SK-N-SH (cell line): ENCODE results near the gene FRMD5. TPM values are rescaled to one million over a fixed set of nuclear protein-coding genes. Genes with fewer than 3 reads are reported as not detected.

ENCODE experiments used
- CTCF ChIA-PET: fragments of 300-600, 350-600 bp; formaldehyde crosslinking; extraction: SDS; loops from one replicate; lab custom pipeline; 2021; lab: Yijun Ruan, JAX
- POLR2A ChIA-PET: fragments of 350-600 bp; sonication (Branson Sonifier 250); formaldehyde crosslinking; extraction: SDS; loops from one replicate; lab custom pipeline; 2020; ENCODE audit warnings: antibody characterized with exemption, inconsistent platforms; lab: Yijun Ruan, JAX
- DNase-seq: peaks from one replicate; pipeline ENCODE4 v3.0.0; 2012
- H2AFZ ChIP-seq: fragments of 200-600 bp; sonication (generic); 2 replicates; pipeline ENCODE4 v1.8.1; 2016; ENCODE audit warnings: antibody characterized with exemption, mild to moderate bottlenecking, low read depth
- H3F3A ChIP-seq: fragments of 200-600 bp; sonication (generic); replicated peaks from 2 replicates; pipeline ENCODE3; 2016; ENCODE audit warnings: antibody characterized with exemption, mild to moderate bottlenecking; ENCODE audit not compliant: insufficient read depth
- H3K27ac ChIP-seq, 2 experiments: fragments of 200-500 bp in 1 of 2; fragments of 200-600 bp in 1 of 2; sonication (Bioruptor generic) in 1 of 2; sonication (generic), shearing (Covaris generic) in 1 of 2; 2 replicates each; pipeline versions ENCODE4 v1.5.1 to v1.6.1; 2014 to 2016; ENCODE audit warnings: low read depth in 2 of 2, inconsistent platforms in 1 of 2, low read length in 1 of 2, mild to moderate bottlenecking in 1 of 2, mixed read lengths in 1 of 2
- H3K27me3 ChIP-seq: fragments of 200-600 bp; sonication (generic), shearing (Covaris generic); 2 replicates; pipeline ENCODE4 v1.6.1; 2016; ENCODE audit warnings: mixed run types; ENCODE audit not compliant: insufficient read depth
- H3K36me3 ChIP-seq, 2 experiments: fragments of 200-500 bp in 1 of 2; fragments of 200-600 bp in 1 of 2; sonication (Bioruptor generic) in 1 of 2; sonication (generic) in 1 of 2; replicated peaks in 1 of 2; 2 replicates each; pipeline versions ENCODE3 to v1.5.1; 2014 to 2016; ENCODE audit warnings: low read length in 1 of 2, mild to moderate bottlenecking in 1 of 2; ENCODE audit not compliant: insufficient read depth in 2 of 2, control insufficient read depth in 1 of 2
- H3K4me1 ChIP-seq, 2 experiments: fragments of 200-500 bp in 1 of 2; fragments of 200-600 bp in 1 of 2; sonication (Bioruptor generic) in 1 of 2; sonication (generic), shearing (Covaris generic) in 1 of 2; 2 replicates each; pipeline versions ENCODE4 v1.5.1 to v1.6.1; 2014 to 2016; ENCODE audit warnings: low read depth in 1 of 2, low read length in 1 of 2, mixed run types in 1 of 2; ENCODE audit not compliant: insufficient read depth in 2 of 2, control insufficient read depth in 1 of 2
- H3K4me2 ChIP-seq: fragments of 200-600 bp; sonication (generic), shearing (Covaris generic); 2 replicates; pipeline ENCODE4 v1.6.1; 2017; ENCODE audit warnings: mixed run types
- H3K4me3 ChIP-seq, 2 experiments: fragments of 200-500 bp in 1 of 2; fragments of 200-600 bp in 1 of 2; sonication (Bioruptor generic) in 1 of 2; sonication (generic), shearing (Covaris generic) in 1 of 2; 2 replicates each; pipeline versions ENCODE4 v1.5.1 to v1.8.1; 2014 to 2016; ENCODE audit warnings: low read depth in 2 of 2, inconsistent platforms in 1 of 2, low read length in 1 of 2, mild to moderate bottlenecking in 1 of 2, mixed read lengths in 1 of 2, moderate library complexity in 1 of 2
- H3K79me2 ChIP-seq: fragments of 200-600 bp; sonication (generic); 2 replicates; pipeline ENCODE4 v1.8.1; 2017; ENCODE audit warnings: mild to moderate bottlenecking; ENCODE audit not compliant: insufficient read depth
- H3K9ac ChIP-seq: fragments of 200-600 bp; sonication (generic); 2 replicates; pipeline ENCODE4 v1.6.1; 2017; ENCODE audit warnings: mixed run types
- H3K9me2 ChIP-seq: fragments of 200-600 bp; sonication (generic); 2 replicates; pipeline ENCODE4 v1.6.1; 2017; ENCODE audit warnings: mixed run types
- H3K9me3 ChIP-seq: fragments of 200-600 bp; sonication (generic); 2 replicates; pipeline ENCODE4 v1.6.1; 2017; ENCODE audit warnings: mixed run types, mild to moderate bottlenecking, moderate library complexity
- H4K20me1 ChIP-seq: fragments of 200-600 bp; sonication (generic); 2 replicates; pipeline ENCODE4 v1.6.1; 2017; ENCODE audit warnings: mild to moderate bottlenecking, mixed run types; ENCODE audit not compliant: insufficient read depth
- CHD2 ChIP-seq: fragments of 150-350 bp; IDR thresholded peaks from 2 replicates; pipeline ENCODE4 v1.6.1; 2018; ENCODE audit warnings: low read length; ENCODE audit not compliant: partially characterized antibody
- ELF1 ChIP-seq: IDR thresholded peaks from 2 replicates; pipeline ENCODE4 v1.4.0; 2012
- EP300 ChIP-seq, 2 experiments: IDR thresholded peaks; 2 replicates each; pipeline versions ENCODE4 v1.4.0 to v1.6.1; 2012; ENCODE audit warnings: borderline replicate concordance in 1 of 2, low read depth in 1 of 2, low read length in 1 of 2
- FOXJ3 ChIP-seq: sonication (generic); formaldehyde crosslinking; IDR thresholded peaks from 2 replicates; pipeline ENCODE4 v1.5.1; 2020; ENCODE audit warnings: mild to moderate bottlenecking, missing genetic modification reagents
- FOXM1 ChIP-seq: IDR thresholded peaks from 2 replicates; pipeline ENCODE4 v1.4.0; 2012; ENCODE audit warnings: low read depth, mild to moderate bottlenecking
- MXI1 ChIP-seq: IDR thresholded peaks from 2 replicates; pipeline ENCODE4 v1.6.1; 2012; ENCODE audit warnings: mild to moderate bottlenecking, low read depth, low read length, improper control_type of control experiment
- NRF1 ChIP-seq: IDR thresholded peaks from 2 replicates; pipeline ENCODE4 v1.6.1; 2012; ENCODE audit warnings: low read depth, mild to moderate bottlenecking, low read length
- RCOR1 ChIP-seq: fragments of 150-350 bp; IDR thresholded peaks from 2 replicates; pipeline ENCODE4 v1.6.1; 2017; ENCODE audit warnings: antibody characterized with exemption, low read length
- RFX5 ChIP-seq: IDR thresholded peaks from 2 replicates; pipeline ENCODE4 v1.6.1; 2012; ENCODE audit warnings: mild to moderate bottlenecking, improper control_type of control experiment, low read length
- TAF1 ChIP-seq: IDR thresholded peaks from 2 replicates; pipeline ENCODE4 v1.6.1; 2012; ENCODE audit warnings: low read depth, mild to moderate bottlenecking, low read length, moderate library complexity, borderline replicate concordance
- TCF12 ChIP-seq: IDR thresholded peaks from 2 replicates; pipeline ENCODE4 v1.4.0; 2012
- TEAD4 ChIP-seq: IDR thresholded peaks from 2 replicates; pipeline ENCODE4 v1.4.0; 2012; ENCODE audit warnings: mild to moderate bottlenecking, borderline replicate concordance; ENCODE audit not compliant: insufficient read depth
- WGBS: methylation state at CpG from one replicate; pipeline ENCODE4 v1.1.6; 2017; ENCODE audit warnings: low lambda C conversion rate; 5-methylcytosine and 5-hydroxymethylcytosine counted together
- polyA plus RNA-seq, 3 experiments: library from polyadenylated mRNA; depleted of rRNA; stranded (reverse); fragments of >200 nt; gene quantifications; 2 replicates each; pipeline ENCODE4 v1.2.3, GENCODE V29; 2012
- TF ChIP-seq, protein P1 (sequence below): fragments of 150-350 bp; IDR thresholded peaks from 2 replicates; pipeline ENCODE4 v1.6.1; 2017; ENCODE audit warnings: antibody characterized with exemption, low read length, low read depth, borderline replicate concordance
- TF ChIP-seq, protein P2 (sequence below): IDR thresholded peaks from 2 replicates; pipeline ENCODE4 v1.6.1; 2012; ENCODE audit warnings: mild to moderate bottlenecking, low read depth, low read length, moderate library complexity
- TF ChIP-seq, protein P3 (sequence below): IDR thresholded peaks from 2 replicates; pipeline ENCODE4 v1.4.0; 2012; ENCODE audit warnings: low read depth
- TF ChIP-seq, protein P4 (sequence below): IDR thresholded peaks from 2 replicates; pipeline ENCODE4; 2012

The FRMD5 gene
- polyA plus RNA-seq, 1 of the 3 experiments (the other 2 are of a cell fraction), result 24.8 TPM

DNA sequence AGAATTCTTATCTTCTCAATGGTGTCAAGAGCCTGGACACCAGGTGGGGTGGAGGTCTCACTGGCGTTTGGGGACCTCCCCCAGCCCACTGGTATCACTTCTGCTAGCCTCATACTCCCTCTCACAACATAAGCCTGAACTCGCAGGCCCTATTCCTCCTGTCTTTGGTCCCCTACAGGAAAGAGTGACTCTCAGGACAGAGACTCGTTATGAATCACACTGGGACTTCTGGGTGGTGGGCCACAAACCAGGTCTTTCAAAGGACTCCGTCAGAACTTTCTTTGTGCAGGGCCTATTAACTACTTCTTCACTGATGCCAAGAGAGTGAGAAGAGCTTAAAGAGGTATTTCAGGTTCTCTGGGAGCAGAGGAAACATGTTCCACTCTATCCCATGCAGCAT, 267.9 kb downstream of the FRMD5 start:
- H2AFZ ChIP-seq, result no peak overlapping the region
- no peak for DNase-seq
- no peaks in the 10 kb centered on the region for H3K27me3 ChIP-seq
- H3F3A ChIP-seq, result no peaks in the 10 kb centered on the region
- no peaks in the 10 kb centered on the region for H4K20me1 ChIP-seq
- TF ChIP-seq TCF12, result no peak
- TF ChIP-seq, protein P1, sequence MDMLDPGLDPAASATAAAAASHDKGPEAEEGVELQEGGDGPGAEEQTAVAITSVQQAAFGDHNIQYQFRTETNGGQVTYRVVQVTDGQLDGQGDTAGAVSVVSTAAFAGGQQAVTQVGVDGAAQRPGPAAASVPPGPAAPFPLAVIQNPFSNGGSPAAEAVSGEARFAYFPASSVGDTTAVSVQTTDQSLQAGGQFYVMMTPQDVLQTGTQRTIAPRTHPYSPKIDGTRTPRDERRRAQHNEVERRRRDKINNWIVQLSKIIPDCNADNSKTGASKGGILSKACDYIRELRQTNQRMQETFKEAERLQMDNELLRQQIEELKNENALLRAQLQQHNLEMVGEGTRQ, result no peak
- no peak for TF ChIP-seq RFX5
- TF ChIP-seq ELF1, result no peak
- TF ChIP-seq TEAD4, result no peak
- TF ChIP-seq TAF1, result no peak
- TF ChIP-seq, protein P2, sequence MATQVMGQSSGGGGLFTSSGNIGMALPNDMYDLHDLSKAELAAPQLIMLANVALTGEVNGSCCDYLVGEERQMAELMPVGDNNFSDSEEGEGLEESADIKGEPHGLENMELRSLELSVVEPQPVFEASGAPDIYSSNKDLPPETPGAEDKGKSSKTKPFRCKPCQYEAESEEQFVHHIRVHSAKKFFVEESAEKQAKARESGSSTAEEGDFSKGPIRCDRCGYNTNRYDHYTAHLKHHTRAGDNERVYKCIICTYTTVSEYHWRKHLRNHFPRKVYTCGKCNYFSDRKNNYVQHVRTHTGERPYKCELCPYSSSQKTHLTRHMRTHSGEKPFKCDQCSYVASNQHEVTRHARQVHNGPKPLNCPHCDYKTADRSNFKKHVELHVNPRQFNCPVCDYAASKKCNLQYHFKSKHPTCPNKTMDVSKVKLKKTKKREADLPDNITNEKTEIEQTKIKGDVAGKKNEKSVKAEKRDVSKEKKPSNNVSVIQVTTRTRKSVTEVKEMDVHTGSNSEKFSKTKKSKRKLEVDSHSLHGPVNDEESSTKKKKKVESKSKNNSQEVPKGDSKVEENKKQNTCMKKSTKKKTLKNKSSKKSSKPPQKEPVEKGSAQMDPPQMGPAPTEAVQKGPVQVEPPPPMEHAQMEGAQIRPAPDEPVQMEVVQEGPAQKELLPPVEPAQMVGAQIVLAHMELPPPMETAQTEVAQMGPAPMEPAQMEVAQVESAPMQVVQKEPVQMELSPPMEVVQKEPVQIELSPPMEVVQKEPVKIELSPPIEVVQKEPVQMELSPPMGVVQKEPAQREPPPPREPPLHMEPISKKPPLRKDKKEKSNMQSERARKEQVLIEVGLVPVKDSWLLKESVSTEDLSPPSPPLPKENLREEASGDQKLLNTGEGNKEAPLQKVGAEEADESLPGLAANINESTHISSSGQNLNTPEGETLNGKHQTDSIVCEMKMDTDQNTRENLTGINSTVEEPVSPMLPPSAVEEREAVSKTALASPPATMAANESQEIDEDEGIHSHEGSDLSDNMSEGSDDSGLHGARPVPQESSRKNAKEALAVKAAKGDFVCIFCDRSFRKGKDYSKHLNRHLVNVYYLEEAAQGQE, result no peak
- no peak for TF ChIP-seq CHD2
- no peak for TF ChIP-seq MXI1
- TF ChIP-seq, protein P3, sequence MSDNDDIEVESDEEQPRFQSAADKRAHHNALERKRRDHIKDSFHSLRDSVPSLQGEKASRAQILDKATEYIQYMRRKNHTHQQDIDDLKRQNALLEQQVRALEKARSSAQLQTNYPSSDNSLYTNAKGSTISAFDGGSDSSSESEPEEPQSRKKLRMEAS, result no peak
- TF ChIP-seq NRF1, result no peak
- TF ChIP-seq EP300 (IDR thresholded peaks at IDR 0.05; ENCODE audit: borderline replicate concordance in 1 of 2, low read depth in 1 of 2, low read length in 1 of 2), result no peak
- no peak for TF ChIP-seq FOXJ3 (CRISPR knock-in tag)
- TF ChIP-seq, protein P4, sequence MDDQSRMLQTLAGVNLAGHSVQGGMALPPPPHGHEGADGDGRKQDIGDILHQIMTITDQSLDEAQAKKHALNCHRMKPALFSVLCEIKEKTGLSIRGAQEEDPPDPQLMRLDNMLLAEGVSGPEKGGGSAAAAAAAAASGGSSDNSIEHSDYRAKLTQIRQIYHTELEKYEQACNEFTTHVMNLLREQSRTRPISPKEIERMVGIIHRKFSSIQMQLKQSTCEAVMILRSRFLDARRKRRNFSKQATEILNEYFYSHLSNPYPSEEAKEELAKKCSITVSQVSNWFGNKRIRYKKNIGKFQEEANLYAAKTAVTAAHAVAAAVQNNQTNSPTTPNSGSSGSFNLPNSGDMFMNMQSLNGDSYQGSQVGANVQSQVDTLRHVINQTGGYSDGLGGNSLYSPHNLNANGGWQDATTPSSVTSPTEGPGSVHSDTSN, result no peak
- no peak for TF ChIP-seq RCOR1
- no peak for TF ChIP-seq FOXM1
- H3K27ac ChIP-seq, result no peak overlapping the region
- H3K9ac ChIP-seq, result no peak overlapping the region
- H3K36me3 ChIP-seq, result peaks cover 7 to 12% of the 10 kb centered on the region in 2 experiments
- ChIA-PET CTCF (interaction anchor here (3.1 kb wide), 1 partner anchor 24 kb away, joined by 19 read pairs; no protein-coding TSS in a partner anchor), POLR2A (no interaction called here)
- H3K4me2 ChIP-seq, result no peak overlapping the region
- H3K79me2 ChIP-seq, result peaks cover 4% of the 10 kb centered on the region; the same call in 1 of the 2 replicates
- peaks cover 13% of the 10 kb centered on the region in 2 experiments; a peak in 3 of 4 replicates for H3K4me1 ChIP-seq
- WGBS, result 76% methylated on average over 4 of the region's 4 CpGs
- H3K9me3 ChIP-seq, result no peaks in the 10 kb centered on the region
- H3K9me2 ChIP-seq, result no peaks in the 10 kb centered on the region
- no peak overlapping the region for H3K4me3 ChIP-seq
